OCI-LY3 (cell line): Measurements from ENCODE around the gene STK32C.

ENCODE experiments used
- H2AFZ ChIP-seq: fragments of 200-600, 300-600 bp; shearing (Covaris generic); 2 replicates; pipeline ENCODE4 v1.6.0; 2014; ENCODE audit warnings: antibody characterized with exemption, low read depth, low read length
- H3K27ac ChIP-seq: fragments of 200-600, 300-600 bp; sonication (generic); 2 replicates; pipeline ENCODE4 v1.5.1; 2014; ENCODE audit warnings: mild to moderate bottlenecking, low read length, moderate library complexity, mixed read lengths
- H3K27me3 ChIP-seq: fragments of 200-600, 300-600 bp; sonication (generic); 2 replicates; pipeline ENCODE4 v1.6.1; 2014; ENCODE audit warnings: low read depth, low read length, mixed read lengths
- H3K36me3 ChIP-seq: fragments of 200-600, 300-600 bp; sonication (generic); replicated peaks from 2 replicates; pipeline ENCODE3; 2014; ENCODE audit warnings: low read depth, low read length, mixed read lengths
- H3K4me1 ChIP-seq: fragments of 300-600, 200-600 bp; sonication (generic); 2 replicates; pipeline ENCODE4 v1.6.1; 2014; ENCODE audit warnings: low read length, mixed read lengths
- H3K4me2 ChIP-seq: fragments of 200-600, 300-600 bp; sonication (generic); 2 replicates; pipeline ENCODE4 v1.6.1; 2014; ENCODE audit warnings: low read length, mixed read lengths
- H3K4me3 ChIP-seq: fragments of 300-600, 200-600 bp; sonication (generic); 2 replicates; pipeline ENCODE4 v1.5.1; 2014; ENCODE audit warnings: antibody characterized with exemption, mild to moderate bottlenecking, low read length, moderate library complexity
- H3K79me2 ChIP-seq: fragments of 300-600, 200-600 bp; shearing (Covaris generic); 2 replicates; pipeline ENCODE4 v1.6.1; 2014; ENCODE audit warnings: mild to moderate bottlenecking, low read length, mixed read lengths
- H3K9ac ChIP-seq: fragments of 300-600, 200-600 bp; shearing (Covaris generic); 2 replicates; pipeline ENCODE4 v1.6.0; 2014; ENCODE audit warnings: mild to moderate bottlenecking, low read length, moderate library complexity
- H3K9me3 ChIP-seq: fragments of 200-600, 300-600 bp; shearing (Covaris generic); 2 replicates; pipeline ENCODE4 v1.6.1; 2014; ENCODE audit warnings: low read length, mixed read lengths; ENCODE audit not compliant: insufficient read depth
- H4K20me1 ChIP-seq: fragments of 200-600, 300-600 bp; sonication (generic); 2 replicates; pipeline ENCODE4 v1.6.1; 2016; ENCODE audit warnings: low read length, mixed read lengths; ENCODE audit not compliant: insufficient read depth
- CTCF ChIP-seq: fragments of 200-600, 300-600 bp; sonication (generic); IDR thresholded peaks from 2 replicates; pipeline ENCODE4 v1.5.1; 2014; ENCODE audit warnings: antibody characterized with exemption, low read length, low read depth
- EZH2phosphoT487 ChIP-seq: fragments of 200-600 bp; shearing (Covaris generic); IDR thresholded peaks from 2 replicates; pipeline ENCODE4 v1.6.1; 2018; ENCODE audit warnings: antibody characterized with exemption, mixed run types, low read depth

The STK32C gene

GRCh38 chr10:132193907-132194552 is 113.7 kb downstream of the STK32C start:
- Histone ChIP-seq H3K4me2 (no peak overlapping the region), H3K9me3 (no peaks in the 10 kb centered on the region), H2AFZ (no peak overlapping the region), H3K36me3 (no peaks in the 10 kb centered on the region), H4K20me1 (no peaks in the 10 kb centered on the region), H3K4me1 (no peaks in the 10 kb centered on the region), H3K27ac (no peak overlapping the region), H3K9ac (no peak overlapping the region), H3K79me2 (no peaks in the 10 kb centered on the region), H3K4me3 (no peak overlapping the region), H3K27me3 (no peaks in the 10 kb centered on the region)
- TF ChIP-seq CTCF = no peak
- no peak for TF ChIP-seq EZH2phosphoT487

- no peak overlapping the region for H2AFZ ChIP-seq
- no peaks in the 10 kb centered on the region for H4K20me1 ChIP-seq
- H3K36me3 ChIP-seq = no peaks in the 10 kb centered on the region
- no peak overlapping the region for H3K27ac ChIP-seq
- no peaks in the 10 kb centered on the region for H3K79me2 ChIP-seq
- H3K9ac ChIP-seq = no peak overlapping the region
- H3K4me1 ChIP-seq = no peaks in the 10 kb centered on the region
- H3K4me3 ChIP-seq = no peak overlapping the region
- H3K9me3 ChIP-seq = no peaks in the 10 kb centered on the region
- TF ChIP-seq EZH2phosphoT487 (no peak), CTCF (no peak)
- no peaks in the 10 kb centered on the region for H3K27me3 ChIP-seq
- H3K4me2 ChIP-seq = no peak overlapping the region
Observed at GRCh38 chr10:132192991-132193665, 114.6 kb downstream of the STK32C start.

- H3K9ac ChIP-seq = no peak overlapping the region
- no peaks in the 10 kb centered on the region for H3K4me1 ChIP-seq
- no peak overlapping the region for H2AFZ ChIP-seq
- H3K36me3 ChIP-seq = no peaks in the 10 kb centered on the region
- H3K4me2 ChIP-seq = no peak overlapping the region
- no peaks in the 10 kb centered on the region for H4K20me1 ChIP-seq
- H3K79me2 ChIP-seq = no peaks in the 10 kb centered on the region
- no peaks in the 10 kb centered on the region for H3K27me3 ChIP-seq
- H3K9me3 ChIP-seq = no peaks in the 10 kb centered on the region
- H3K4me3 ChIP-seq = no peak overlapping the region
- no peak overlapping the region for H3K27ac ChIP-seq
- TF ChIP-seq CTCF (no peak), EZH2phosphoT487 (no peak)
Observed at GRCh38 chr10:132192076-132192975, 115.4 kb downstream of the STK32C start.

- TF ChIP-seq EZH2phosphoT487 = no peak
- TF ChIP-seq CTCF = no peak
- Histone ChIP-seq H3K27ac (no peak overlapping the region), H3K9ac (no peak overlapping the region), H3K36me3 (no peaks in the 10 kb centered on the region), H3K4me1 (no peaks in the 10 kb centered on the region), H3K4me2 (no peak overlapping the region), H3K27me3 (no peaks in the 10 kb centered on the region), H3K9me3 (no peaks in the 10 kb centered on the region), H3K4me3 (no peak overlapping the region), H3K79me2 (no peaks in the 10 kb centered on the region), H2AFZ (no peak overlapping the region), H4K20me1 (no peaks in the 10 kb centered on the region)
Observed at GRCh38 chr10:132189810-132190422, 117.8 kb downstream of the STK32C start.
